GM21381 (cell line): ENCODE measurements around the gene MIEF1.
A peak's percentile ranks its signal among the peaks of the same experiment; 100 is the strongest.

Source experiments
- ATAC-seq: cut with Tn5 transposase; IDR thresholded peaks from one replicate; pipeline ENCODE4 v1.9.1; 2021; ENCODE audit warnings: mild to moderate bottlenecking, moderate library complexity; ENCODE audit not compliant: unreplicated experiment

The MIEF1 gene

GRCh38 chr22:39470451-39471291 is 31.4 kb upstream of the MIEF1 start:
- ATAC-seq, result no peak

GRCh38 chr22:39471381-39472141 is 30.5 kb upstream of the MIEF1 start:
- ATAC-seq, result peak; percentile 62

GRCh38 chr22:39472570-39473556 is 29.2 kb upstream of the MIEF1 start:
- no peak for ATAC-seq

GRCh38 chr22:39473851-39474250 is 28.2 kb upstream of the MIEF1 start:
- ATAC-seq, result no peak

GRCh38 chr22:39474351-39475111 is 27.6 kb upstream of the MIEF1 start:
- no peak for ATAC-seq

GRCh38 chr22:39475337-39475736 is 26.8 kb upstream of the MIEF1 start:
- no peak for ATAC-seq

- no peak for ATAC-seq
Observed at GRCh38 chr22:39475902-39476301, 26.2 kb upstream of the MIEF1 start.

GRCh38 chr22:39476664-39477063 is 25.4 kb upstream of the MIEF1 start:
- no peak for ATAC-seq

- no peak for ATAC-seq
Observed at GRCh38 chr22:39477542-39477941, 24.5 kb upstream of the MIEF1 start.

- ATAC-seq, result no peak
Observed at GRCh38 chr22:39478441-39478850, 23.6 kb upstream of the MIEF1 start.

- ATAC-seq, result no peak
Observed at GRCh38 chr22:39479254-39479653, 22.8 kb upstream of the MIEF1 start.

- no peak for ATAC-seq
Observed at GRCh38 chr22:39480557-39480956, 21.5 kb upstream of the MIEF1 start.

- no peak for ATAC-seq
Observed at GRCh38 chr22:39481054-39481453, 21.0 kb upstream of the MIEF1 start.

- ATAC-seq, result no peak
Observed at GRCh38 chr22:39481595-39481994, 20.5 kb upstream of the MIEF1 start.

GRCh38 chr22:39482768-39483167 is 19.3 kb upstream of the MIEF1 start:
- no peak for ATAC-seq

- no peak for ATAC-seq
Observed at GRCh38 chr22:39486951-39487825, 14.9 kb upstream of the MIEF1 start.

GRCh38 chr22:39487826-39488520 is 14.1 kb upstream of the MIEF1 start:
- no peak for ATAC-seq

- ATAC-seq, result no peak
Observed at GRCh38 chr22:39488563-39489083, 13.5 kb upstream of the MIEF1 start.
